Measurements from ENCODE around the gene SH2D4B.

SH2D4B gene

DNA sequence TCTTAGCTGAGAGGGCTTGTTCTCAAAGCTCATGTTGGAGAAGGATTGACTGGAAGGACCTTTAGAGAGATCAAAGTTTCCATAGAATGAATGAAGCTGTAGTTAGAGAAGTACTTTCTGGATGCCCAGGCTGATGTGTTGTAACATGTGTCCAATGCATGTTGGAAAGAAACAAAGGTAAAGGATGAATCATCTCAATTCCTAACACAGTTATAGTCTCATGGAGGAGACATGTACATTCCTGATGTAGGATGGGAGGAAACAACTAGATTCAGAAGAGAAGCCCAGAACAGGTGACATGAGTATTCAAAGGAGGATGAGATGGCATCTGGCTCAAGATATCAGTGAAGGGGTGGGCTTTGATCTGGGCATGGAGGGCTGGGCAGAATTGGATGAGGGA, 152.7 kb downstream of the SH2D4B start:
- DNase-seq (ENCODE audit: low read depth in 2 of 2) = no peak

DNA sequence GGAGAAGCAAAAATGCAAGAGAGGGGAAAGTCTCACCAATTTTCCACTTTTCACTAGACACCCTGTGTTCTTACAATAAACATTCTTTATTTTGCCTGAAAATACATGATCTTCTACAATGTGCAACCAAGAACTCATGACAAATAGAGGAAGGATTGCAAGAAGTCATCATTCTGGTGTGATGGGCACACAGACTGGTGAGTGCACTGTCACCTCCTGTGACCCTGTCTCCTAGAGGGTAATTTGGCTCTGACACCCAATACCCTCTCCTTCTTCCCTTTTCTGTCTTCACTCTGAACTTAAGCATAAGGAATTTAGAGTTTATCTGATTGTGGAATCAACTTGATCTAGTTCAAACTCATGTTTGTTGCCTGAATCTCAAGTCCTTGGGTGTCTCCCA, 153.7 kb downstream of the SH2D4B start:
- no peak for DNase-seq (ENCODE audit: low read depth in 2 of 2)

DNA sequence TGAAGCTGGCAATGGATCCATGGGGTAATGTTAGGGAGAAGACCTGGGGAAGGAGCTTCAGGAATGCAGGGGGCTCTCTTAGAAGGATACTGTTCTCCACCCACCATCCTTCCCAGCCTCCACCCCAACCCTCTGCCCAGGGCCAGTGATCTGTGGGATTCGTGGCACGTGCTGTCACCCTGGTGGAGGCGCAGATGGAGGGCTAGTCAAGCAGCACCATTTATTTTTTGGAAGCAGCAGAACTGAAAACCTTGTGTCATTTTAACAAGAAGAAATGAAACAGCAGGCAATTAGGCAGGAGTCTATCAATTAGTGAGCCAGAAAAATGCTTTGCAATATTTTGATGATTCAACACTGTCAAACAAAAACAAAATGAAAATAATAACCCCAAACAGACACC, 155.9 kb downstream of the SH2D4B start:
- DNase-seq (ENCODE audit: low read depth in 2 of 2) = no peak

DNA sequence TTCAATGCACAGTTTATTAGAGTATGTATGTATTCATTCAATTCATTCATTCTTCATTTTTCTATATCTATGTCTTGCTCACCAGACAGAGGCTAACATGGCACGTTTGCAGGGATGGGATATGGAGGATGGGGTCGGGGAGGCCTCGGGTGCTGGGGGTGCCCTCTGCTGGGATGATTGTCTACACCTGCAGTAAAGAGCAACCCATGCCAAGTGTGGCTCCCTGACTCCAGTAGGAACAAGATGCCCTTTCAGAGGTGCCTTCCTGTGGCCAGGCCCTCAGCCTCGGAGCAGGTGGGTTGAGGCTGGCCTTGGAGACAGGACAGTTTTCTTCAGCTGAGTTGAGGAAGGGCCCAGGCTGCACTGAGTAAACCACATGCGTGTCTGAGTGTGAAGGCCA, 157.2 kb downstream of the SH2D4B start:
- no peak for DNase-seq (ENCODE audit: low read depth in 2 of 2)
